Transverse colon (tissue), 4 donors: ENCODE measurements around the gene MTMR4.

Source experiments
- EP300 ChIP-seq: sonication (generic); formaldehyde crosslinking; IDR thresholded peaks from one replicate; pipeline ENCODE4 v1.6.1; 2017; ENCODE audit warnings: antibody characterized with exemption, low read depth
- POLR2AphosphoS5 ChIP-seq, 3 donors: sonication (generic); formaldehyde crosslinking; IDR thresholded peaks; one replicate each; pipeline ENCODE4 v1.6.1; 2016; ENCODE audit warnings: antibody characterized with exemption in 3 of 3
- TF ChIP-seq, protein P1 (sequence below), 5 experiments: fragments of 200-600 bp in 3 of 5; fragments of 450-650 bp in 2 of 5; sonication (generic) in 3 of 5; IDR thresholded peaks; 1 replicate in 2 of 5; 2 replicates in 3 of 5; pipeline ENCODE4 v1.5.1; 2016 to 2017; ENCODE audit warnings: antibody characterized with exemption in 5 of 5, inconsistent platforms in 3 of 5, mild to moderate bottlenecking in 2 of 5, moderate library complexity in 1 of 5

DNA sequence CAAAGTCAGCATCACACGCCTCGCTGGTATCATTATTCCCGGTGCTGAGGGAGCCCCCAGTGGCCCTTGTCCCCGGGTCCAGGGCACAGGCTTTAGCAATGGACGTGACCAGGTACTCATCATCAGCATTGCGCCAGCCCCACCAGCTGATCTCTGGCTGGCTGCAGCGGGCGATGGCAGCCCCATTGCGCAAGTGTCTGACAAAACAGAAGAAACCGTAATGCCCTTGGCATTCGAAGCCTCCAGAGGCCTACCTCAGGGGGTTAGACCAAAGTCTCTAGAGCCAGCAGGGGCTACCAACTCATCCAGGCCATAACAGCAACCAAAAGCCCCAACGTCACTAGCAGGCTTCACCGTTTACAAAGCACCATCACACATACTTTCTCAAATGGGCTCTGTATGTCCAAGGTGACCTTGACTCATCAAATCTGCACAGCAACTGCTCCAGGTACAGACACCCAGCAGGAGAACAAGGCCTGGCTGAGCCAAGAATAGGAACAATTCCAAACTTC is 7.3 kb downstream of the MTMR4 start:
- TF ChIP-seq, protein P1, sequence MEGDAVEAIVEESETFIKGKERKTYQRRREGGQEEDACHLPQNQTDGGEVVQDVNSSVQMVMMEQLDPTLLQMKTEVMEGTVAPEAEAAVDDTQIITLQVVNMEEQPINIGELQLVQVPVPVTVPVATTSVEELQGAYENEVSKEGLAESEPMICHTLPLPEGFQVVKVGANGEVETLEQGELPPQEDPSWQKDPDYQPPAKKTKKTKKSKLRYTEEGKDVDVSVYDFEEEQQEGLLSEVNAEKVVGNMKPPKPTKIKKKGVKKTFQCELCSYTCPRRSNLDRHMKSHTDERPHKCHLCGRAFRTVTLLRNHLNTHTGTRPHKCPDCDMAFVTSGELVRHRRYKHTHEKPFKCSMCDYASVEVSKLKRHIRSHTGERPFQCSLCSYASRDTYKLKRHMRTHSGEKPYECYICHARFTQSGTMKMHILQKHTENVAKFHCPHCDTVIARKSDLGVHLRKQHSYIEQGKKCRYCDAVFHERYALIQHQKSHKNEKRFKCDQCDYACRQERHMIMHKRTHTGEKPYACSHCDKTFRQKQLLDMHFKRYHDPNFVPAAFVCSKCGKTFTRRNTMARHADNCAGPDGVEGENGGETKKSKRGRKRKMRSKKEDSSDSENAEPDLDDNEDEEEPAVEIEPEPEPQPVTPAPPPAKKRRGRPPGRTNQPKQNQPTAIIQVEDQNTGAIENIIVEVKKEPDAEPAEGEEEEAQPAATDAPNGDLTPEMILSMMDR (IDR thresholded peaks at IDR 0.05), result no peak
- TF ChIP-seq POLR2AphosphoS5 (IDR thresholded peaks at IDR 0.05) (no peak), EP300 (no peak)
